Kidney (tissue), 14 donors: ENCODE results near the gene MARK2. TPM values are rescaled to one million over a fixed set of nuclear protein-coding genes. Genes with fewer than 3 reads are reported as not detected.

Experiments
- DNase-seq, 5 donors: peaks; one replicate each; pipeline ENCODE4 v3.0.0-alpha.2; 2013 to 2020
- FAIRE-seq: peaks from 2 replicates; lab custom pipeline; 2012; peaks lifted over from hg19 to GRCh38; lab: Jason Lieb, UNC
- H3K27ac ChIP-seq, 2 donors: one replicate each; pipeline ENCODE4 v1.7.0; 2013; ENCODE audit warnings: low read depth in 2 of 2, low read length in 2 of 2, inconsistent platforms in 1 of 2
- H3K27me3 ChIP-seq: one replicate; pipeline ENCODE4 v1.7.1; 2013; ENCODE audit warnings: low read length, inconsistent platforms; ENCODE audit not compliant: control insufficient read depth, insufficient read depth
- H3K36me3 ChIP-seq, 3 donors: one replicate each; pipeline versions ENCODE4 v1.7.0 to v1.7.1; 2013; ENCODE audit warnings: low read length in 3 of 3, control low read depth in 1 of 3, inconsistent platforms in 1 of 3; ENCODE audit not compliant: insufficient read depth in 3 of 3, control insufficient read depth in 2 of 3
- H3K4me1 ChIP-seq, 3 donors: one replicate each; pipeline versions ENCODE4 v1.7.0 to v1.7.1; 2013; ENCODE audit warnings: low read length in 3 of 3, inconsistent platforms in 1 of 3, low read depth in 1 of 3; ENCODE audit not compliant: control insufficient read depth in 2 of 3, insufficient read depth in 2 of 3
- H3K4me3 ChIP-seq, 3 donors: one replicate each; pipeline versions ENCODE4 v1.7.0 to v1.8.1; 2013; ENCODE audit warnings: low read length in 3 of 3, control low read depth in 1 of 3, inconsistent platforms in 1 of 3
- H3K9ac ChIP-seq, 3 donors: one replicate each; pipeline versions ENCODE4 v1.7.0 to v1.7.1; 2013; ENCODE audit warnings: low read length in 3 of 3, control low read depth in 1 of 3, inconsistent platforms in 1 of 3
- H3K9me3 ChIP-seq, 3 donors: one replicate each; pipeline versions ENCODE4 v1.7.0 to v1.7.1; 2013; ENCODE audit warnings: low read length in 3 of 3, control low read depth in 1 of 3, inconsistent platforms in 1 of 3; ENCODE audit not compliant: control insufficient read depth in 2 of 3, insufficient read depth in 1 of 3
- intact Hi-C: fragments of 100-400 bp; cut with DNase I; formaldehyde crosslinking; loops from one replicate; pipeline ENCODE4 v1.11.1; 2022
- polyA plus RNA-seq: library from polyadenylated mRNA; stranded (reverse); fragments of 350-450 nt; fragmentation: Illumina TruSeq; extraction: RNeasy Lipid Tissue Mini Kit (QIAGEN cat#74804); gene quantifications from one replicate; pipeline ENCODE4 v1.2.3, GENCODE V29; 2014; ENCODE audit warnings: low read depth, low replicate concordance; ENCODE audit not compliant: insufficient read depth
- total RNA-seq: library from RNA; stranded (reverse); fragmentation: NEBNext Ultra II Directional; extraction: Animal tissue kit (Norgen Biotek cat#: 25700); gene quantifications from one replicate; pipeline ENCODE4 v1.2.1, GENCODE V29; 2021
- TF ChIP-seq, protein P1 (sequence below): IDR thresholded peaks from 3 replicates; pipeline ENCODE4 v1.5.1; 2012; ENCODE audit warnings: mild to moderate bottlenecking, moderate library complexity, borderline replicate concordance; ENCODE audit not compliant: insufficient read depth; ENCODE audit errors: extremely low read depth
- donor health status: control.
- donor health status: control.
- donor health status: control.
- donor health status: control.
- donor health status: control.
- donor health status: DM: yes; HTN: yes; CAD: no.
- donor health status: Normal renal cell carcinoma (clear cell type).

The MARK2 gene
- total and polyA plus RNA-seq, 2 donors from 2014 or later = 11.7 to 42.6 TPM

DNA sequence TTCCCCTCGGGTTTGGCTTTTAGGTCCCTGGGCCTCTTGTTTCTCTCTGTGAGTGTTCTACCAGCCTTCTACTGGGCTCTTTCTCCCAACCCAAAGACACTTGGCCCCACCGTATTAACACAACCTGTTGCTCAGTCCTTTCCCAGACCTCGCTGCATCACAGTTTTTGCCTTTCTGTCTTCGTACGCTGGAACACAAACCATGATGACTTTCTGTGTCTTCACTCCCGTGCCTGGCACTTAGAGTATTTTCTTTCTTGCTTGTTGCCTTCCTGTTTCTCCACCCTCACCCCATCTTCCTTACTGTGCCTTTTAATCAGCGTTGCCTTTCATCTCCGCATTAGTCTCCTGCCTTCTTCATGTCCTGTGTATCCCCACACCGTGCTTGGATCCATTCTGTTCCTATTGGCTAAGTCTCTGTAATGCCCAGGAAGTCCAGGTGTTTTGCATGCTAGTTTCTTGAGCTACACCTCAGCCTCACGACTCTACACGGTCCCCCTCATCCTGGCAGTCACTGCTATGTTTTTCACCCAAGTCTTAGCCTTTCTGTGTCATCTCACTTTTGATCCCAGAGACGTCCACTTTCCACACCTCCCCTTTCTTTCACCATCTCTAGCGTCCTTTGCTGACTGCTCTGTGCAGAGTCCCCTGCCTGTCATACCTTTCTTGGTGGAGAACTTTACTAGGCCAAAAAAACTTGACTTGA lies 1.6 kb downstream of the MARK2 start:
- peak overlapping the region in 1 of 2 donors; percentile 56 for H3K27ac ChIP-seq
- H3K36me3 ChIP-seq = peaks cover 0 to 2% (median 0%) of the 10 kb centered on the region in 3 donors

DNA sequence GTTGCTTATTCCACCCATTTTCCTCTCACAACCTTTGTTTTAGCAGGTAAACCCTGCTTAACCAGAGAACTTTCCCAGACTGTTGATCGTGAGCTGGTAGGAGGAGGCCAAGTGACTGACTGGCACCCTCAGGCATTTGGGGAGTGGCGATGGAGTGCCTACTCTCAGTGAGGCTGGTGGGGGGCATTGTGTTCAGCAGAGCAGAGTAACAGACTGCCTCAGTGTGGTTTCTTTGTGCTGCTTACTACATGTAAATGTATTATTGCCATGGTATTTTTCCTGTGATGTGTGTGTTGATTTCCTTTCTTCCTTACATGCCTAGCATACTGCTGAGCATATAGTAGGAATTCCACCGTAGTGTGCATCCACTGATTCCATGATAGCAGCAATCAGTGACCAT lies 2.6 kb downstream of the MARK2 start:
- intact Hi-C loops = no loop called here
- H3K9ac ChIP-seq = peak overlapping the region in 1 of 3 donors; percentile 88
- H3K36me3 ChIP-seq = peaks cover 0 to 2% (median 0%) of the 10 kb centered on the region in 3 donors
- H3K9me3 ChIP-seq = no peaks in the 10 kb centered on the region
- peak overlapping the region; percentile 30 to 88 (median 74) for H3K4me3 ChIP-seq
- DNase-seq = peak in 3 of 5 donors; percentile 70 to 80 (median 77)
- H3K27me3 ChIP-seq = no peaks in the 10 kb centered on the region
- peaks cover 3 to 29% (median 14%) of the 10 kb centered on the region in 3 donors for H3K4me1 ChIP-seq
- no peak for FAIRE-seq
- peak overlapping the region in 1 of 2 donors; percentile 25 for H3K27ac ChIP-seq
- TF ChIP-seq, protein P1, sequence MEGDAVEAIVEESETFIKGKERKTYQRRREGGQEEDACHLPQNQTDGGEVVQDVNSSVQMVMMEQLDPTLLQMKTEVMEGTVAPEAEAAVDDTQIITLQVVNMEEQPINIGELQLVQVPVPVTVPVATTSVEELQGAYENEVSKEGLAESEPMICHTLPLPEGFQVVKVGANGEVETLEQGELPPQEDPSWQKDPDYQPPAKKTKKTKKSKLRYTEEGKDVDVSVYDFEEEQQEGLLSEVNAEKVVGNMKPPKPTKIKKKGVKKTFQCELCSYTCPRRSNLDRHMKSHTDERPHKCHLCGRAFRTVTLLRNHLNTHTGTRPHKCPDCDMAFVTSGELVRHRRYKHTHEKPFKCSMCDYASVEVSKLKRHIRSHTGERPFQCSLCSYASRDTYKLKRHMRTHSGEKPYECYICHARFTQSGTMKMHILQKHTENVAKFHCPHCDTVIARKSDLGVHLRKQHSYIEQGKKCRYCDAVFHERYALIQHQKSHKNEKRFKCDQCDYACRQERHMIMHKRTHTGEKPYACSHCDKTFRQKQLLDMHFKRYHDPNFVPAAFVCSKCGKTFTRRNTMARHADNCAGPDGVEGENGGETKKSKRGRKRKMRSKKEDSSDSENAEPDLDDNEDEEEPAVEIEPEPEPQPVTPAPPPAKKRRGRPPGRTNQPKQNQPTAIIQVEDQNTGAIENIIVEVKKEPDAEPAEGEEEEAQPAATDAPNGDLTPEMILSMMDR = no peak

More for the DNA sequence above, 1.6 kb downstream of the MARK2 start:
- TF ChIP-seq, protein P1 = no peak
- peak overlapping the region; percentile 71 to 88 (median 74) for H3K4me3 ChIP-seq
- FAIRE-seq (no peak), DNase-seq (no peak)
- peak overlapping the region; percentile 42 to 88 (median 71) for H3K9ac ChIP-seq
- no peaks in the 10 kb centered on the region for H3K9me3 ChIP-seq
- no peaks in the 10 kb centered on the region for H3K27me3 ChIP-seq
- intact Hi-C loops = no loop called here
- peaks cover 3 to 29% (median 14%) of the 10 kb centered on the region in 3 donors for H3K4me1 ChIP-seq

DNA sequence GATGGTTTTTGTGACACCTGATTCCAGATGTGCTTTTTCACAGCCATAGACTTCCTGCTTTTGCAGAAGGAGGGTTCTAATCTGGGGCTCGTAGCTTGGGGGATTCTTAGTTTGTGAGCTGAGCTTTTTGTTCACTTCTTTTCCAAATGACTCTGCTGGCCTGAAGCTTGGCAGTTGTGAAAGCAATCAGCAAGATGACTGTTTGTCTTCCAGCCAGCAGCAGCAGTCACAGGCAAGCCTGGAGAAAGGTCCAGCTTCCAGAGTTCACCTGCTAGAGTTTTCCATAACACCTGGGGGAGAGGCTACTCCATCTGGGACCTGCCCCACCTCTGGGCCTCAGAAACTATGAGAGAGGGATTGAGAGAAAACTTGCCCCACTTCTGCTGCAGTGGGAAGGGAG lies 4.1 kb downstream of the MARK2 start:
- Histone ChIP-seq H3K27ac (no peak overlapping the region), H3K4me1 (peaks cover 3 to 29% (median 12%) of the 10 kb centered on the region in 3 donors), H3K9me3 (no peaks in the 10 kb centered on the region), H3K36me3 (peaks cover 0 to 2% (median 0%) of the 10 kb centered on the region in 3 donors), H3K9ac (no peak overlapping the region), H3K4me3 (no peak overlapping the region), H3K27me3 (no peaks in the 10 kb centered on the region)
- TF ChIP-seq, protein P1 = no peak
- intact Hi-C loops = no loop called here
- FAIRE-seq (no peak), DNase-seq (no peak)
